Fibroblast of skin of left quadriceps (primary cell): Measurements from ENCODE around the gene ADGRD1.
"Not testable (repeated sequence)": the region's sequence is repeated elsewhere in the genome, so short reads cannot be mapped to it uniquely, and the experiment has no call there.

ENCODE experiments used
- DNase-seq, 2 experiments: peaks; one replicate each; pipeline ENCODE4 v3.0.0-alpha.2; 2013; ENCODE audit warnings: low read depth in 2 of 2

The ADGRD1 gene

DNA sequence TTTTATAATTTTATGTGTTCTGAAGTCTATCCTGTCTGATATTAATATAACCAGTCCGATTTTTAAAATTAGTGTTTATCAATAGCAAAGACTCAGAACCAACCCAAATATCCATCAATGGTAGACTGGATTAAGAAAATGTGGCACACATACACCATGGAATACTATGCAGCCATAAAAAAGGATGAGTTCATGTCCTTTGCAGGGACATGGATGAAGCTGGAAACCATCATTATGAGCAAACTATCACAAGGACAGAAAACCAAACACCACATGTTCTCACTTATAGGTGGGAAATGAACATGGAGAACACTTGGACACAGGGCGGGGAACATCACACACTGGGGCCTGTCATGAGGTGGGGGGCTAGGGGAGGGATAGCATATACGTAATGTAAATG is 16.2 kb upstream of the ADGRD1 start:
- not testable (repeated sequence) for DNase-seq

DNA sequence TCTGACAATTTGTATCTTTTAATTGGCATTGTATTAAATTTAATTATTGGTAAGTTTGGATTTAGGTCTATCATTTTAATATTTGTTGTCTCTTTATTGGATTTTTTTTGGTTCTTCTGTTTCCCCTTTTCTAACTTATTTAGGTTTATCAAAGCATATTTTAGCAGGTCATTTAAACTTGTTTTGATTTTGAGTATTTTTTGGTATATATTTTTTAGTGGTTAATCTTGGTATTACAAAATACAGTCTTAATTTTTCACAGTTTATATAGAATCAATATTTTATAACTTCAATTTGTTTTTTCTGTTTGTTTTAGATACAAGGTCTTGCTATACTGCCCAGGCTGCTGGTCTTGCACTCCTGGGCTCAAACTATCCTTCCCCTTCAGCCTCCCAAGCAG is 15.5 kb upstream of the ADGRD1 start:
- DNase-seq, result no peak

DNA sequence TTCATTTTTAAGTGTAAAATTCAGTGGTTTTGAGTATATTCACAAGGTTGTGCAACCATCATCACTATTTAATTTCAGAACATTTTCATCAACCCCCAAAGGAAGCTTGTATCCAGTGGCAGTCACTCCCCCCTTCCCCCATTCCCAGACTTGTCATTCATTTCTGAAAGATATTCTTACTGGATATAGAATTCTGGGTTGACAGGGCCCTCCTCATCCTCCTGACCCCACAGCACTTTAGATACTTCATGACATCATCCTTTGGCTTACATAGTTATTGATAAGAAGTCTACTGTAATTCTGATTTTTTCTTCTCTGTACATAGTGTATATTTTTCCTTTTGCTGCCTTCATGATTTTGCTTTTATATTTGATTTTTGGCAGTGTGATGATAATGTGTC is 8.8 kb upstream of the ADGRD1 start:
- DNase-seq, result no peak

DNA sequence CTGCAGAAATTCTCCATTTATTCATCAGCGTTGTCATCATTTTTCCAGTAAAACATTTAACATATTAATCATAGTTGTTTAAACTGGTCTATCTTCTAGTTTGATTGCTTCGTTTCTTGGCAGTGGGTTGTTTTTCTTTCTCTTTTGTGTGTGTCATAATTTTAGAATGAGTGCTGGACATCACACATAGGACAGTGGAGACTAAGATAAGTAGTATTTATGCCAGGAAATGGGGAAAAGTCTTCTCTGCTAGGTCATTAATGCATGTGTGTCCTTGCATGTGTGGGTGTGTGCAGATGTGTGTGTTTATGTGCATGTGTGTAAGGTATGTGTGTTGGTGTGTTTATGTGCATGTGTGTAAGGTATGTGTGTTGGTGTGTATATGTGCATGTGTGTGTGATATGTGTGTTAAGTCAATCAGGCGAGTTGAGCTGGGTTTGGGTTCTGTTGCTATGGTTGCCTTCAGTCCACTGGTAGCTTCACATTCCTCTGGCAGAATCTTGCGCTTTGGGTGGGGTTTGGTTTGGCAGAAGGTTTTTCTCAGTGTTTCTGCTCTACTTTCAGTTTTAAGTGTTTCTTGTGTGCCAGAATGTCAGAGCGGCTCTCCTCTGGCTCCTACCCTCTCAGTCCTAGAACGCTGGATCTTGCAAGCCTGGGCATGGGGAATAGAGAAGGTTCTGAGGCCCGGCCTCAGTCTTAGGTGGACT is 7.8 kb upstream of the ADGRD1 start:
- DNase-seq, result no peak

DNA sequence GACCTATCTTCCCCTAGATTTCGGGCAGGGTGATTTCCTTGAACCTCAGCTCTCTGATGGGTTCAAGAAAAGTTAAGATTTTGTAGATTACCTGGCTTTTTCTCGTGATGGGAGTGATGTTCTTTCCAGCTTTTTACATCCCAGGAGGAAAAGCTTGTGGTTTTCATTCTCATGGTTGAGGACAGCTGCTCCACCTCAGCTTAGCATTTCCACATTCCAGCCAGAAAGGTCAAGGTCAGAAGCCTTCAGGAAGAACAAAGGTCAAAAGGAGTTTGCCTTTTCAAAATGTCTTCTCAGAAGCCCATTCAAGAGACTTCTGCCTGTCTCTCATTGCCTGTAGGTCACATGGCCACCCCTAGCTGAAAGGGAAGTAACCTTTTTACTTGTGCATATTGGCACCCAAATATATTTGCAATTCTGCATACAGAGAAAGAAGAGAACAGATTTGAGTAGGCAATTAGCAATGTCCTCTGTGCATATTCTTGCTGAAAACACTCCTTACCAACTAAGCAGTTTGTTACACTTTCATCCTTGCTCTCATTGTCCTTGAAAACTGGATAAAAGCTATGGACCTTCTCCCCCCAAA is 6.6 kb upstream of the ADGRD1 start:
- DNase-seq, result no peak

DNA sequence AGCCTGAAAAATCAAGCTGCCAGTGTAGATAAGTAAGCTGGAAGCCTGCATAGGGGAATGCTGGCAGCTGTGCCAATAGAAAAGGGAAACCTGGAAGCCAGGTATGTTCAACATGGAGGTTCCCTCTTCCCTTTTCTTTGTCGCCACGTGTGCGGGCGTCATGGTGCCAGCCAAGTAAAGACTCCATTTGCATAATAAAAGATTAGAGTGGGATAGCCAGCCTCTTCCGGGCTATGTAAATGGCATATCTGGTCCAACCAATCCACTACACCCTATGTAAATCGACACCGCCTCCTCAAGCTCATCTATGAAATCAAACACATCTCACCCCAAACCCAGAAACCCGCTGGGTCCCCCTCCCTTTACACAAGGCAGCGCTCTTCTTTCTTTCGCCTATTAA is 5.6 kb upstream of the ADGRD1 start:
- DNase-seq, result no peak

DNA sequence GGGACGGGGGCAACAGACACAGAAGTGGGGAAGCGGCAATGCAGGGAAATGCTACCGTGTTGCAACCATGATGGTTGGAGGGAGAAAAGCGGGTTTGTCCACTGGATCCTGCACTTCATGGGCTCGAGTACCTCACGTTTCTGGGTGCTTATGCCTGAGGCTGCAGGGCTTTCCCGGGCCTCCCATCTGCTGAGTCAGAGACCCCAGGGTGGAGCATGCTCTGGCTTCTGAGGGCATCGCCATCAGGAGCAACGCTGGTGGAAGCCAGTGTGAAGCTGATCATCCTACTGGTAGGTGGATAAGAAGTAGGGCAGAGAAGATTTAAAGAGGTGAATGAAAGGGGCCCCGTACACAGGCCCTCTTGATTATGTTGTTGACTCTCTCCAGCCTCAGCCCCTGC is 5.0 kb upstream of the ADGRD1 start:
- DNase-seq, result no peak

DNA sequence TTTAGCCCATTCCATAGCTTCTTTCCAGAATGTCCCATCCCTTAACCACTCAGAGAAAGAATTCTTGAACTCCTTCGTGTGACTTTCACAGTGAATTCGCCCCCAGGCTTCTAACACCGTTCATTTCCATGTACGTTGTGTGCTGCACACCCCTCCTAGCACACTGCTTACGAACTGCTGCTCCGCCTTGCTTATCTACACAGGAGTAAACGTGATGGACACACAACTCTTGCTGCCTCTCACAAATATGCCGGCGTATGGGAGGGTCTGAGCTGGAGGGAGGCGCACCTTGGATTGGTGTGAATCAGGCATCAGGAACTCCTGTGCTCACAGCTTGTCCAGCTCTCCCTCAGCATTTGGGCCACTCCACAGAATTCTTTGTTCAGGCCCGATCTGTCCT is 3.9 kb upstream of the ADGRD1 start:
- DNase-seq, result no peak

DNA sequence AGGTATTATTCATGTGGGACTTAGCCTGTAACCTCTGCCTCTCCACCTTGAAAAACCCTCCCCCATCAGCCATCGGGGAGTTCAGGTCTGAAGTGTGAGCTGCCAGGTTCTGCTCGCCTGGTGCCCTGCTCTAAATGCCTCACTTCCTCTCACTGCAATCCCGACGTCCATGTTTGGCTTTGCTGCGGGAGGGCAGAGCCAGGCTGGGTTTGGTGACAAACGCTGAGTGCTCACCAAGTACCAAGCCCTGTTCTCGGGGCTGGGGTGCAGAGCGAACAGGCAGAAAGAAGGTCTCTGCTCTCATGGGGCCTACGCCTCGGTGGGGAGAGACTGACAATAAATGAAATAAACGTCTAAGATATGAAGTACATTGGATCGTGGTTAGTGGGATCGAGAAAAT is 2.1 kb upstream of the ADGRD1 start:
- DNase-seq, result no peak

DNA sequence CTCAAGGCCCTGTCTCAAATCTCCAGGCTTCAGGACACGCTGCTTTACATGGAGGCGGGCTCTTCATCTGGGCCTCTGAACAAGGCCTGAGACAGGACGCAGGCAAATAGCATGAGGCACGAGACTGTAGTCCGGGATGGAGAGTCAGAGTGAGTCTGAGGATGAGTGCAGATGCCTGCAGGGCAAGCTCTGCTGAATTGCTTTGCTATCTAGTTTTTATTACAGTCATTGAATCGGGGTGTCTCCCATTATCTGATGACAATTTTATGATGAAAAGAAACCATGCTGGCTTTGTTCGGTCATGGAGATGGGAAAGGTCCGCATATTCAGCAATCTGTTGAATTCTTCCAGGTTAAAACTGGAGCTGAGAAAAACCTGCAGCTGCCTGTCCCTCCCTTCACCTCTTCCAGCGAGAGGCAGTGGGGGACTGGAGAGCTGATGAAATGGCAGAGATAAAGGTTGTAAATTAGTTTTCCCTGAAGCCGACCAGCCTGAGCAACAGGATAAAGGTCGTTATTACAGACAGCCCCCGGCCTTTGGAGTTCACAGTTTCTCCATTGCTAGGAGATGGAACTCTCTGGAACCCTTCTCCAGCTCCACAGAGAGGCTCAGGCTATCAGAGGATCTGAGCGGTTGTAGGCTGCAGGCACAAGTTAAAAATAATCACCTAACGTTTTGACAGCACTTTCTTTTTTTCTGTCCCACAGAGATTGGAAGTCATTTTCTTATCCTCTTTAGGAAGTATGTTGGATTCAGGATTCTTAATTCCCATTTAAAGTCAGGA is 1.3 kb upstream of the ADGRD1 start:
- DNase-seq, result no peak

DNA sequence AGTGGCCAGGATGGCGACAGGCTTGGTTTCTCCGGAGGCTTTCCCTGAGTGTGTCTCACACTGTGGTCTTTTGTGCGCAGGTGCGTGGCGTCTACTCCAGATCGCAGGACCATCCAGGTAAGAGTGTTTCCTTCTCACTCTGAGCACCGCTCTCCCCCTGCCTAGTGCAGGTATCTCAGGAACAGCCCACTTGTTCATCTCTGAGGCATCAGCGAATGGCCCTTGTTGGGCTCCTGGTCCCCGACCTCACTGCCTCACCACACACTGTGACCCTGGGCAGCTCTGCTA is 781 bp downstream of the ADGRD1 start:
- no peak for DNase-seq

DNA sequence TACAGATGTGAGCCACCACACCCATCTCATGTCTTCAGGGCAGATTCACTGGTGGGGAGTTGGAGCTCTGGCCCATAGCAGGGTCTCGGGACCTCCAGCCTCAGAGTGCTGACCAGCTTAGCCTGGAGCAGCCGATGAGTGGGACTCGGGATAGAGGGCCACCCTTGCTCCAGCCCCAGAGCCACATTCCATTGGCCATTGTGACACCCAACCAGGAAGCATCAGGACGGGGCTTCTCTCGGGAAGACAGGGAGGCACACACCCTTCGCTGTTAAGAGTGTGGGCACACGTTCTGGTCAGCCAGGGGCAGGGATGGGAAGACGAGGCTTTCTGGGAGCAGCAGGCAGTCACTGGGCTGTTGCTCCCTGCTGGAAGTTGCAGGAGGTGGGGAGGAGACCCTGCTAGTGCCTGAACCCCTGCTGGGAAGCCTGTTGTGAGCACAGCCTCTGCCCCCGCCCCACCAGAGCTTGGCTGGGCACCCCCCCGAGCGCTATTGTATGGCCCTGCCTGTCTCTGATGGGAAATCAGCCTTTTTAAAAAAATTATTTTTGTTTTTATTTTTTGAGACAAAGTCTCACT is 1.6 kb downstream of the ADGRD1 start:
- no peak for DNase-seq

DNA sequence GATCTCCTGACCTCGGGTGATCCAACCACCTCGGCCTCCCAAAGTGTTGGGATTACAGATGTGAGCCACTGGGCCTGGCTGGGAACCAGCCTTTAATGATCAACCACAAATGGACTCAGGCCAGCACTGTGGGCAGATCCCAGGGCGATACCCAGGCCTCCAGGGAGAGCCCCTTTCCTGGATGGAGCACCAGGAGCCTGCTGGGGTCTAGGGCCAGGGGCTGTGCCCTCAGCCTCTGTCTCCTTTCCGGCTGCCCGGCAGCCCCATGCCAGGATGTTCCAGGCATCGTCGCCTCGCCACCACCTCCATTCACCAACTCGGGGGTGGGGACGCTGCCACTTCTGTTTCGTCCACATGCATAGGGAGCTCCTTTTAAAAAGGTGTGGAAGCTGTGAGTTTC is 2.3 kb downstream of the ADGRD1 start:
- no peak for DNase-seq

DNA sequence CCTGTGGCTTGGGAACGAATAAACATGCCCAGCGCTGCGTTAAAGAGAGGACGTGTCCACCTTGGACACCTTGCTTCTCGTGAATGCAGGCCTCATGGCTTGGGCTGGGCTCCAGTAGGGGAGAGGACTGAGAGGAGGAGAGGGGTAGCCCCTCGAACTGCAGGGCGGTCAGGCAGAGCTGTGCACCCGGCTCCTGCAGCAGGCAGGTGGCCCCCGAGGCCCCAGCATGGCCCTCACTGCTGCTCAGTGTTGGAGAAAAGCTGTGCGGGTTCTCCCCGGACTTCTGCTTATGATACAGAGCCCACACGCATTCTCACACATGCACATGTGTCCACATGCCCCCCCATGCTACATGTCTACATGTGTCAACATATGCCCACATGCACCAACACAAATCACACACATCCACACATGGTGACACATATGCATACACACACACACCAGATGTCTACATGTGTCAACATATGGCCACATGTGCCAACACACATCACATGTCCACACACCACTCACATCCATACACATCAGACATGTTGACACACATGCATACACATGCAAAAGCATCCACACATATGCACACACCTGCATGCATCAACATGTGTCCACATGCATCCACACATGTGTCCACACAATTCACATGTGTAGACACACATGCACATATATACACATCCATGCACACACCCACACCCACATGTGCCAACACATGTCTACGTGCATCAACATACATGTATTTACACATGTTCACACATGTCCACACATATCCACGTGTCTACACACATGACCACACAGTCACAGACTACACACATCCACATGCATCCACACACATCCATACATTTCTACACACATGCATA is 3.0 kb downstream of the ADGRD1 start:
- no peak for DNase-seq

DNA sequence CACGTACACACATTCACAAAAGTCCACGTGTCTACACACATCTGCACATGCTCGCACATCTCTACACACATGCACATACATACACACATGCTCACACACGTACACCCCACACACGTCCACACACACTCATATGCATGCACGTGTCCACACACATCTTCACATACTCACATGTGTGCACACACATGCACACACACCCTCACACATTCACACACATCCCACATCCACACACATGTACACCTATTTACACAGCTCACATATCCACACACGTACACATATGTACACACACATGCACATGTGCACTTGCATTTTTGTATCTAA is 3.6 kb downstream of the ADGRD1 start:
- DNase-seq, result no peak

DNA sequence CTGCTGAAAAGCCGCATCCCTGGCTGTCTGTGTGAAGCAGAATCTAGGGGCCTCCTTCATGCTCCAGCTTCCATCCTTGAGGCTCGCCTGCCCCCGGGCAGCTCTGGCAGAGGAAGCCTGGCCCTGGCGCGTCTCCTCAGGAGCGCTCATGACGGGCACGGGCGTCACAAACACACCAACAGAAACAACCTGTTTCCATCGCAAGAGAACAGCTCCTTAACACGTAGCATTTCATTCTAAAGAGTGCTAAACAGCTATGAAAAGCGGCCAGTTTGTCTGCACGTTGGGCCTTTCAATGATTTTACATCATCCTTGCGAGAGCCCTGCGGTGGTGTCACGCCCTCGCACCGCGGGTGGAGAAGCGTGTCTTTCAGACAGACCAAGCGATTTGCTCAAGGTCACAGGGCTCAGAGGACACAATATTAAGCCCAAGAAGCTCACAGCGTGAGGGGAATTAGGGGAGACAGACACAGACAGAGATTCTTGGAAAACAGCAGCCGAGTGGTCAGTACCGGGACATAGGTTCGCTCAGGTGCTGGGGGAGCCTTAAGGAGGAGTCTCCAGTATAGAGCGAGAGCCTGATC is 4.9 kb downstream of the ADGRD1 start:
- no peak for DNase-seq

DNA sequence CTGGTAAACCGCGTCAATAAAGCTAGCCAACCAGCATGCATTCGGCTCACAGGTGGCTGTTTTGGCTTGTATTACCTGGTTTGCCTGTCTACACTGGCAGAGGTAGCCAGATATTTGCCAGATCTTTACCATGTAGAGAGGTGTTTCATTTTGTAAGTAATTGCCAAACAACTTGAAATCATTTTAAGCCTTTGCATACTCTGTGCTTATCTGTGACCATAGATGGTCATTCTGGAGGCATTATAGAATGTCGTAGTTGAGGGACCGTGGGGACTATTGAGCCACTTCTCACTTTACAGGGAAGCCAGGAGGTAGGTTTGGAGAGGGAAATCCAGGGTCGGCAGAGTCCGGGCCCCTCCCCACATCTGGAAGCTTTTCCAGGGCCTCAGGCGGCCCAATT is 5.9 kb downstream of the ADGRD1 start:
- no peak for DNase-seq

DNA sequence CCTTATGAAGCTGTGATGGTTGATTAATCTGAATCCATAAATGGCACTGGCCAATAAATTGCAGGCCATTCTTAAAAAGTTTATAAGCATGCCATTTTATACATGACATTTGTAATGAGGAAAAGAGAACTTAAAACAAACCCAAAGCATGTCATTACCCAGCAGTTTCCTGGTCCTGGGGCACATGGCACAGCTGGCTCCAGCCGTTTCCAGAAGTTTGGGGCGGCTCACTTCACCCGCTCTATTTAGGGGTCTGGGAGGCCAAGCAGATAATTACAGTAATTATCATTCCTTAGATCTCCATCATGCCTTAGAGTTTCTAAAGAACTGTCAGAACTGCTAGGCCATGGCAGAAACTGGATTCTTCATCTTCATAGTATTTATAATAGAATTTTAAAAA is 6.4 kb downstream of the ADGRD1 start:
- DNase-seq, result no peak

DNA sequence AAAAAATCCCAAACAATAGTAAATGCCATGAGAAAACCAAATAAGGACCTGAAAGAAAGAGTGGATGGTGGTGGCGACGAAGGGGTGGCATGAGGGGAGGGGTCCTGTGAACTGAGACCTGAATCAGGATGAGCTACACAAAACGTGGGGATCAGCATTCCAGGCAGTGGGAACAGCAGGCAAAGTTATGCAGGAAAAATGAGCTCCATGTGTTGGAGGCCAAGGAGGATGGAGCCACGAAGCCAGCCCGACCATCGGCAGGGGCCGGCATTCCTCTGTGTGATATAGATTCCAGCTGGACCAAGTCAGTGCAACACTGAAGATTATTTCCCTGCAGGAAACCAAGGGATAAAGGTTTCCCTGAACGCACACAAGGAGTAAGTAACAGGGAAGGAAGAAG is 7.1 kb downstream of the ADGRD1 start:
- no peak for DNase-seq

DNA sequence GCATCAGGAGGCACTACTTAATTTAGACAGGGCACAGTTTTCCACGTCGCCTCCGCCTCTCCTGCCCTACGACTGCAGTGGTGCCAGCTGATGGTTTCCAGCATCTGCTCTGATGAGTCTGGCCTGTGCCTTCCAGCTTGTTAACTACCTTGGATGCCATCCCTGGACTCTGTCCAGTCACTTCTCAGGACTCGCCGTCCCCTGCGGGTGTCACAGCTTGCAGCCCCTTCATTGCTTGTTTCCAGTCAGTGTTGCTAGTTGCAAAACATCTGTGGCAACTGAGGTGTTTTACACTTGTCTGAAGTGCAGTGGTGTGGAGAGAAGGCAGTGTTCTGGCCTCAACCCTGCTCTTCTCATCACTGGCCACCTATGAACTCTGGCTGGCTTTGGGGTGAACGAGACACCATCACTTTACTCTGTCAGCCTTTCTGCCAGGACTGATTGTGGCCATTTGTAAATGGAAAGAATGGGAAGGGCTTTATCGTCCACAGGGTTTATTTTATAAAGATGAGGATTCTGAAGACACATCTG is 8.3 kb downstream of the ADGRD1 start:
- DNase-seq, result no peak

DNA sequence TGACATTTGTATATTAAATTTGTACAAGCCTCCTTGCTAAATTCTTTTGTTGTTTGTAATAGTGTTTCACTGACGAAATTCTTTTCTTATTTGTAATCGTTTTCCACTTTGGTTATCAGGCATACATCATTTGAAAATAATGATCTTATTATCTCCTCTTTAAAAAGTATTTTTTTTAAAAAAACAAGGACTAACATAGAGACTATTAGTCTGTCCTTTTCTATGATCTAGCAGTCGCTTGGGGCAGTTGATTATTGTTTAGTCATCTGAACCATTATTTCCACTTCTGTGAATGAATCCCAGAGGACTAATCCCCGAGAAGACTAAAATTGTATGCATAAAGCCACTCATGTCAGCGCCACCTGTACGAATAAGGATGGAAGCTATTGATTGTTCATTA is 11.5 kb downstream of the ADGRD1 start:
- DNase-seq, result no peak

DNA sequence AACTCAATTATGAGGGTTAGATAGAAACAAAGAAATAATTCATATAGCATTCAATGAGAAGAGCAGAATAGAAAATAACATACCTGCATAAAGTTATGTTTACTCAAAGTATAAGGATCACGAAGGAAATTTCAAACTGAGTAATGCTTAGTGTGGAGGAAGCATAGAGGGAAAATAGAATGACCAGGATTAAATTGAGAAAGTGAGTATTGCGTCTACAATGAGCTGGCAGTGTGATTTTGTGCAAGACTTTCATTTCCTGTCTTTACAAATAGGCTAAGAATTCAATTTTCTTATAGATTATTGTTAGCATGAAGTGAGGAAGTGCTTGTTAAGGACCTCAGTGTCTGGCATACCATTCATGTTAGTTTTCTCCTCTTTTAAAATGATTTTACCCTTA is 12.0 kb downstream of the ADGRD1 start:
- no peak for DNase-seq
